HL-60 (cell line): ENCODE data around the gene NDP.

Experiments
- DNase-seq, 2 experiments: peaks; one replicate each; pipeline ENCODE4 v3.0.0-alpha.2; 2010 to 2020; ENCODE audit warnings: low read depth in 1 of 2, low spot score in 1 of 2
- H3K27ac ChIP-seq: fragments of 250-450 bp; sonication (Bioruptor Pico); replicated peaks from 2 replicates; pipeline ENCODE4 v1.5.1; 2020; ENCODE audit warnings: mild to moderate bottlenecking, moderate library complexity
- H3K27me3 ChIP-seq: fragments of 250-450 bp; sonication (Bioruptor Pico); 2 replicates; pipeline ENCODE4 v1.5.1; 2021; ENCODE audit warnings: mild to moderate bottlenecking, moderate library complexity; ENCODE audit not compliant: insufficient read depth, poor library complexity, severe bottlenecking
- H3K4me3 ChIP-seq: replicated peaks from 2 replicates; pipeline ENCODE4 v1.5.1; 2011; ENCODE audit warnings: mild to moderate bottlenecking, control low read depth, low read length; ENCODE audit not compliant: insufficient read depth
- CTCF ChIP-seq: IDR thresholded peaks from one replicate; pipeline ENCODE4 v1.5.1; 2011; ENCODE audit warnings: low read length, control low read depth, inconsistent platforms; ENCODE audit not compliant: insufficient read depth
- GABPA ChIP-seq: IDR thresholded peaks from 2 replicates; pipeline ENCODE4 v1.6.1; 2012; ENCODE audit warnings: low read depth
- POLR2AphosphoS5 ChIP-seq: IDR thresholded peaks from 2 replicates; pipeline ENCODE4 v1.6.1; 2012; ENCODE audit warnings: low read depth
- SPI1 ChIP-seq: IDR thresholded peaks from 2 replicates; pipeline ENCODE4 v1.6.1; 2012; ENCODE audit warnings: low read depth, mild to moderate bottlenecking, borderline replicate concordance
- TF ChIP-seq, protein P1 (sequence below): IDR thresholded peaks from 2 replicates; pipeline ENCODE4 v1.6.1; 2012; ENCODE audit warnings: low read depth; ENCODE audit not compliant: insufficient replicate concordance

Gene NDP

GRCh38 chrX:43985511-43985910 lies 12.3 kb upstream of the NDP start:
- Histone ChIP-seq H3K27ac (no peak overlapping the region), H3K4me3 (no peak overlapping the region), H3K27me3 (no peaks in the 10 kb centered on the region)
- no peak for DNase-seq
- TF ChIP-seq POLR2AphosphoS5, result no peak
- no peak for TF ChIP-seq GABPA
- no peak for TF ChIP-seq CTCF
- TF ChIP-seq, protein P1, sequence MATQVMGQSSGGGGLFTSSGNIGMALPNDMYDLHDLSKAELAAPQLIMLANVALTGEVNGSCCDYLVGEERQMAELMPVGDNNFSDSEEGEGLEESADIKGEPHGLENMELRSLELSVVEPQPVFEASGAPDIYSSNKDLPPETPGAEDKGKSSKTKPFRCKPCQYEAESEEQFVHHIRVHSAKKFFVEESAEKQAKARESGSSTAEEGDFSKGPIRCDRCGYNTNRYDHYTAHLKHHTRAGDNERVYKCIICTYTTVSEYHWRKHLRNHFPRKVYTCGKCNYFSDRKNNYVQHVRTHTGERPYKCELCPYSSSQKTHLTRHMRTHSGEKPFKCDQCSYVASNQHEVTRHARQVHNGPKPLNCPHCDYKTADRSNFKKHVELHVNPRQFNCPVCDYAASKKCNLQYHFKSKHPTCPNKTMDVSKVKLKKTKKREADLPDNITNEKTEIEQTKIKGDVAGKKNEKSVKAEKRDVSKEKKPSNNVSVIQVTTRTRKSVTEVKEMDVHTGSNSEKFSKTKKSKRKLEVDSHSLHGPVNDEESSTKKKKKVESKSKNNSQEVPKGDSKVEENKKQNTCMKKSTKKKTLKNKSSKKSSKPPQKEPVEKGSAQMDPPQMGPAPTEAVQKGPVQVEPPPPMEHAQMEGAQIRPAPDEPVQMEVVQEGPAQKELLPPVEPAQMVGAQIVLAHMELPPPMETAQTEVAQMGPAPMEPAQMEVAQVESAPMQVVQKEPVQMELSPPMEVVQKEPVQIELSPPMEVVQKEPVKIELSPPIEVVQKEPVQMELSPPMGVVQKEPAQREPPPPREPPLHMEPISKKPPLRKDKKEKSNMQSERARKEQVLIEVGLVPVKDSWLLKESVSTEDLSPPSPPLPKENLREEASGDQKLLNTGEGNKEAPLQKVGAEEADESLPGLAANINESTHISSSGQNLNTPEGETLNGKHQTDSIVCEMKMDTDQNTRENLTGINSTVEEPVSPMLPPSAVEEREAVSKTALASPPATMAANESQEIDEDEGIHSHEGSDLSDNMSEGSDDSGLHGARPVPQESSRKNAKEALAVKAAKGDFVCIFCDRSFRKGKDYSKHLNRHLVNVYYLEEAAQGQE, result no peak
- no peak for TF ChIP-seq SPI1

DNA sequence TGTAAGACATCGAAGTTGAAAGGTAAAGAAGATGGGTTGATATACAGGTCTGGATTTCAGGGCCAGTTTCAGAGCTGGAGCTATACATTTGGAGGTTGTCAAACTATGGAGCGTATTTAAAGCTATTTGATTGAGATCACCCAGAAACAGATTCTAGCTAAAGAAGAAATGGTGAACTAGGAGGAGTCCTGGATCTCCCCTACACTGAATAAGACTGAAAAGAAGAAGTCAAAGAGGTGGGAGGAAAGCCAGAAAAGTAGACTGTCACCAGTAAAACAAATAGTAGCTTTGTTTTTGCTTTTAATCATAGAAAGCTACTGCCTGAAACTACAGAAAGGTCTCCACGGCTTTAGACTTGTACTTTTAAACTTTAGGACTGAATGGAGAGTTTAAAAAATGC lies 5.0 kb upstream of the NDP start:
- Histone ChIP-seq H3K4me3 (no peak overlapping the region), H3K27me3 (peaks cover 7% of the 10 kb centered on the region), H3K27ac (no peak overlapping the region)
- DNase-seq, result no peak
- TF ChIP-seq SPI1, result no peak
- no peak for TF ChIP-seq POLR2AphosphoS5
- no peak for TF ChIP-seq CTCF

- Histone ChIP-seq H3K4me3 (no peak overlapping the region), H3K27ac (no peak overlapping the region), H3K27me3 (peaks cover 8% of the 10 kb centered on the region)
- TF ChIP-seq POLR2AphosphoS5 (no peak), CTCF (no peak), SPI1 (no peak), GABPA (no peak)
- TF ChIP-seq, protein P1, result no peak
- no peak for DNase-seq
Observed at GRCh38 chrX:43976205-43976604, 3.0 kb upstream of the NDP start.

- no peak overlapping the region for H3K27ac ChIP-seq
- TF ChIP-seq GABPA, result no peak
- no peak for TF ChIP-seq CTCF
- TF ChIP-seq, protein P1, result no peak
- TF ChIP-seq POLR2AphosphoS5, result no peak
- no peak for TF ChIP-seq SPI1
- H3K4me3 ChIP-seq, result no peak overlapping the region
- peaks cover 8% of the 10 kb centered on the region for H3K27me3 ChIP-seq
- no peak for DNase-seq
Observed at GRCh38 chrX:43975796-43976195, 2.6 kb upstream of the NDP start.
